ENCODE results near the gene MEIS1. TPM values are rescaled to one million over a fixed set of nuclear protein-coding genes. Genes with fewer than 3 reads are reported as not detected.
"Not testable (repeated sequence)": the region's sequence is repeated elsewhere in the genome, so short reads cannot be mapped to it uniquely, and the experiment has no call there.

MEIS1 gene
- 10 to 100 TPM; 12.1 to 18.6 (median 15.3) TPM for polyA plus RNA-seq (ENCODE audit: insufficient read length in 10 of 10)
- long read RNA-seq, donor 1, full-length matches to known transcripts, result 1 of 1 reads
- long read RNA-seq, donor 1, partial matches to known transcripts, result 0 of 1 reads
- long read RNA-seq, donor 1, other reads (novel, unspliced or antisense), result 0 of 1 reads
- long read RNA-seq, donor 2, partial matches to known transcripts, result 0 of 1 reads
- long read RNA-seq, donor 2, other reads (novel, unspliced or antisense), result 0 of 1 reads
- long read RNA-seq, donor 3, result 0 reads
- long read RNA-seq, donor 4, full-length matches to known transcripts, result 5 of 11 reads
- long read RNA-seq, donor 4, partial matches to known transcripts, result 6 of 11 reads
- long read RNA-seq, donor 4, other reads (novel, unspliced or antisense), result 0 of 11 reads
- long read RNA-seq, donor 5, partial matches to known transcripts, result 0 of 1 reads
- long read RNA-seq, donor 5, other reads (novel, unspliced or antisense), result 0 of 1 reads
- long read RNA-seq, donor 6, full-length matches to known transcripts, result 7 of 7 reads
- long read RNA-seq, donor 6, partial matches to known transcripts, result 0 of 7 reads
- long read RNA-seq, donor 6, other reads (novel, unspliced or antisense), result 0 of 7 reads
- long read RNA-seq, donor 7, full-length matches to known transcripts, result 5 of 11 reads
- long read RNA-seq, donor 7, partial matches to known transcripts, result 6 of 11 reads
- long read RNA-seq, donor 7, other reads (novel, unspliced or antisense), result 0 of 11 reads
- long read RNA-seq, donor 8, full-length matches to known transcripts, result 4 of 4 reads
- long read RNA-seq, donor 8, partial matches to known transcripts, result 0 of 4 reads
- long read RNA-seq, donor 8, other reads (novel, unspliced or antisense), result 0 of 4 reads
- long read RNA-seq, donor 9, result 0 reads

GRCh38 chr2:66434679-66435548, at the start of gene MEIS1:
MEIS1 (plus strand) TSS chr2:66435125; CDS start chr2:66435857, 732 bp downstream.
- peak; percentile 94 to 98 (median 97) for DNase-seq

DNA sequence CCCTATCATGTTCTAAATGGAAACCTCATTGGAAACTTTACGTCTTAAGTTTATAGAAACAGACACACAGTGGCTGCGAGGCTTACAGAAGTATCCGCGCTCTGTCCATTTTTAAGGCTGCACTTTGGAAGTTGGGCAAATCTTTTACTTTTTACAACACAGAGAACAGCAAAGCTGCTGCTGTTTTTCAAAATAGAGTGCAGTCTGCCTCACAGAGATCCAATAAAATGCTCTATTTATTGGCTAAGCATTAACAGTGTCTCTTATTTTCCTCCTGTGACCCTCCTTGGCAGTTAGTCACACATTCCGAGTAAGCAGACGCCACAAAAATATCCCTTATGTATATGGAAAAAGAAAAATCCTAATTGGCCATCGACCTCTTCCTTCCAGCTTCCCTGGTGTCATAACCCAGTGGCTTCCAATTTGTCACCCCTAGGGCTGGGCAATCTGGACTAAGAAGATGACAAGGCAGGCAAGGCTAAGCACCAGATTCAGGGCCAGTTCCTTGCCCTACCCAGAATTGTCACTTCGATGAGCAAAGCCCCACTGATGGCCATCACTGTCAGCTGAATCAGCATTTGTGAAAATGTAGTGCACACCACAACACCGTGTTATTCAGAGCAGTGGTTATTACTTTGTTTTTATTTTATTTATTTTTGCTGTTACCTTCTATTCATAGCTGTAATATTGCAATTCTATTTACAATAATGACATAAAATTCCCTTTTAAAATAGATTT, 47.7 kb upstream of the MEIS1 start:
- peak; percentile 33 to 79 (median 70) for DNase-seq

DNA sequence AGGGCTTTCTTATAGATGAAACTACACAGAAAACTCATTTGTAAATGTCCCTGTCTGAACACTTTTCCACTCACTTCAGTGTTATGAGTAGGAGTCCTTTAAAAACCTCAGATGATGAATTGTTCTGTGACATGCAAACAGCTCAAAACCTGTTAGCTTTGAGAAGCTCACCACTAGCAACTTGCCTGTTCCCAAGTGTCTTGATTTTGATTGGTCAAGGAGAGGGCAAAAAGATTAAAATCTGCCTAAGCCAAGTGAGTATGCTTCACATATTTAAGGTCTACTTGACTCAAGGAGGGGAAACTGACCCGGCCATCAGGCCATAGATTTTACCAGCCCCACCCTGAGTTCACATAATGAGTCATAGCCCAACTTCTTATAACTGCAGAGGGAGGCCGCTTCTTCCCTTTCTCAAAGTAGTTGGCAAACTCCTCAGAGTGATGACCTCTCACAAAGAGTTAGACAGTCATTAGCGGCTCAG, 45.2 kb upstream of the MEIS1 start:
- peak in 1 of 3 donors; percentile 16 for DNase-seq

GRCh38 chr2:66390152-66390551, 44.8 kb upstream of the MEIS1 start:
- no peak for DNase-seq

GRCh38 chr2:66390811-66391210, 44.1 kb upstream of the MEIS1 start:
- DNase-seq, result no peak

GRCh38 chr2:66391240-66391639, 43.7 kb upstream of the MEIS1 start:
- not testable (repeated sequence) for DNase-seq

DNA sequence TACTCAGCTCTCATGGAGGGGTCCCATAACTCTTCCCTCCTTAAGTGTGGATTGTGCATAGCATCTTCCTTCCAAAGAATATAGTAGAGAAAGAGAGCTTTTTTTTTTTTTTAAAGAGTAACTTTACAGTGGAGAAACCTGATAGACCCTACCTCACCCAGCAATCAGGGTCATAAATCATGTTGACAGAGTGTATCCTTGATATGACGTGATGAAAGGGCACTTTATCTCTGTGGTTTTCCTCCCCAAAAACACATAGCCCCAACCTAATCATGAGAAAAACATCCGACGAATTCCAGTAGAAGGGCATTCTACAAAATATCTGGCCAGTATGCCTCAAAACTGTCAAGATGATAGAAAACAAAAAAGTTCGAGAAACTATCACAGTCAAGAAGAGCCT, 29.5 kb upstream of the MEIS1 start:
- no peak for DNase-seq

DNA sequence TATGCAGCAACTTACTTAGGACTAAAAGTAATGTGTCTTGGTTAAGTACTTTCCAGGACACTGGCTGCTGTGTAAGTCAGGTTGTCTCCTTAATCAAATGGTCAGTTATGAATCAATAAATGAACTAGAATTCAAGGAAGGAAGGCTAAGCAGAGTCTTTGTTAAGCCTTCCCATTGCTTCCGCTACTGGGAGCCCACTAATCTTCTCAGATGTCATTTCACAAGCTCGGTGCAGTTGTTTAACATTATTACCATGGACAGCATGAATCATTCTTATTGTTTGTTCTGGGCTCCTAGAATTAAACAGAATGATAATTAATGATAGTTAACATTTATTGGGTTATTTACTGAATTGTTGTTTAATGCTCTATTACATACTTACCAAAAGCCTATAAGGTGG, 26.0 kb upstream of the MEIS1 start:
- no peak for DNase-seq

DNA sequence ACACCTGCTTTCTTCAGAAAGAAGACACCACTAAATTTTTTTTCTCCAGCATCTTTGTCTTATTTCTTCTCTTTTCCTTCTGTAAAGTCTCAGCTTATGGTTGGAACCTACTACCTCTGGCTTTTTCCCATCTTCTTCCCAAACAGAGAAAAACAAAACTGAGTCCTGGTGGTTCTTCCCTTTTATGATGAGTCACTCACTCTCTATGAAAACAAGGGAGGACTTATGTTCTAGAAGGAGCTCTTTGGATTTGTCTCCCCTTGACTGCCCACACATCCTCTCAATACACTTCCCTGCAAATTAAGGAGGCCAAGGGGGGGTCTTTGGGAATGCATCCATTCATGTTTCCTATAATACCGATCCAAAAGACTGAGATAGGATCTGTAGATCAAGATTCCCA, 22.1 kb upstream of the MEIS1 start:
- DNase-seq, result no peak

- no peak for DNase-seq
Measured at GRCh38 chr2:66414896-66415295, 20.0 kb upstream of the MEIS1 start.

DNA sequence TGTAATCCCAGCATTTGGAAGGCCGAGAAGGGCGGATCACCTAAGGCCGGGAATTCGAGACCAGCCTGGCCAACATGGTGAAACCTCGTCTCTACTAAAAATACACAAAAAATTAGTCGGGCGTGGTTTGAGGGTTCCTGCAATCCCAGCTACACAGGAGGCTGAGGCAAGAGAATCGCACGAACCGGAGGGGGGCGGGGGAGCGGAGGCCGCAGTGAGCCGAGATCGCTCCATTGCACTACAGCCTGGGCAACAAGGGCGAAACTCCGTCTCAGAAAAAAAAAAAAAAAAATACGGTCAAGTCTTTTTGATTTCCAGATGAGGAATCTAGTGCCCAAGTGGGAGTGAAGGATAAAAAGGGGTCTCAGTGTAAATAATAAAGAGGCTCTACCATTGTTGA, 16.5 kb upstream of the MEIS1 start:
- no peak for DNase-seq

DNA sequence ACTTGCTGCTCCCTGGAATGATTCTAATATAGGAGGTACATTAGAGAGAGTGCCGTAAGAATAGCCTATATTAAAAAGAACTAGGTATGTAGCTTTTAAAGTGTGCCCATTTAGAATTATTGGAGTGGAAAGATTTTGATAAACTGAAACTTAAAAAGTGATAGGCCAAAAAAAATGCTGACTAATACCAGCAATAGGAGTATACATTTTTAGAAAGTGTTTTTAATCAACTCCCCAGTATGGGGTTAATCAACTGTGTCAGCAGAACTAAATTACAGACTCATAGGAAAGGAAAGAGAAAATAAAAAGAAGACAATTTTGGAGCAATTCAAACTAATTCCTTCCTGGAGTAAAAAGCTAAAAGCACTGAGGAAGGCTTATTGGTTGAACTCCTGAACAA, 13.3 kb upstream of the MEIS1 start:
- no peak for DNase-seq

GRCh38 chr2:66423391-66424124, 11.4 kb upstream of the MEIS1 start:
- no peak for DNase-seq

- DNase-seq, result peak in 1 of 3 donors; percentile 18
Measured at GRCh38 chr2:66426244-66427111, 8.4 kb upstream of the MEIS1 start.

GRCh38 chr2:66427300-66427699, 7.6 kb upstream of the MEIS1 start:
- DNase-seq, result peak in 1 of 3 donors; percentile 5

DNA sequence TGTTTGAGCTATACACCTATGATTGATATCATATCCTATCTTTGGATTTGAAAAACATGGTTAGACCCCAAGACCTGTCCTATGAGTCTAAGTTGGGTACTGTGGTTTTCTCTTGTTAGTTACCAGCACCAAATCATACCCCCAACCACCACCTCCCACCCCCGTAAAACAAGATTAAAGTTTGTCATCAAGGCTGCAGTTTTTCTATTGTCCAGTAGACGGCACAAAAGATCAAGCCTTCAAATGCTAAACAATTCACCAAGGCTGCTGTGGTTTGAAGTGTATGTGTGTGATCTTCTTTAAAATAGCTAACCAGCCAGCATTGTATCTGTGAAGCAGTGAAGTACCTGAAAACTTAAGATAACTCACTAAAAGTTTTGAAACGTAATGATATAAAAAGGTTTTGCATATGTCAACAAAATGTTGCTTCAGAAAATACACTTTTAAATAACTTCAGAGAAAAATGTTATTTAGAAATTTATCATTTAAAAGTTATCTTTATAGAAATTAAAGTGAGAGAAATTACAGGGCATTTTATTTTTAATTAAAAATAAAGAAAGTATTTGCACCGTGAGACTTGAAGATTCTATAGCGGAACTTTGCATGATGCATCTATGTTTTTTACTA, 5.8 kb upstream of the MEIS1 start:
- DNase-seq, result peak in 2 of 3 donors; percentile 71 to 78

GRCh38 chr2:66429693-66430504, 5.0 kb upstream of the MEIS1 start:
- no peak for DNase-seq

Data from muscle of back (tissue), 13 donors.